GM23248 (cell line): Measurements from ENCODE around the gene CDK15. TPM values are rescaled to one million over a fixed set of nuclear protein-coding genes. Genes with fewer than 3 reads are reported as not detected.

Experiments used
- DNase-seq: peaks from one replicate; pipeline ENCODE4 v3.0.0-alpha.2; 2015
- H2AFZ ChIP-seq: fragments of 200-600 bp; sonication (generic); 2 replicates; pipeline ENCODE4 v1.6.1; 2016; ENCODE audit warnings: antibody characterized with exemption
- H3F3A ChIP-seq: fragments of 200-600 bp; sonication (generic); 2 replicates; pipeline ENCODE4 v1.6.1; 2016; ENCODE audit warnings: mild to moderate bottlenecking, antibody characterized with exemption, mixed run types; ENCODE audit not compliant: insufficient read depth
- H3K27ac ChIP-seq: fragments of 200-600 bp; sonication (generic); 2 replicates; pipeline ENCODE4 v1.5.1; 2016; ENCODE audit warnings: mild to moderate bottlenecking
- H3K27me3 ChIP-seq: fragments of 200-600 bp; sonication (generic); replicated peaks from 2 replicates; pipeline ENCODE4 v1.6.1; 2016; ENCODE audit warnings: mild to moderate bottlenecking; ENCODE audit not compliant: insufficient read depth
- H3K36me3 ChIP-seq: fragments of 200-600 bp; sonication (generic); 2 replicates; pipeline ENCODE4 v1.6.1; 2016; ENCODE audit warnings: low read depth, mild to moderate bottlenecking
- H3K4me1 ChIP-seq: fragments of 200-600 bp; sonication (generic); 2 replicates; pipeline ENCODE4 v1.6.1; 2016; ENCODE audit warnings: mild to moderate bottlenecking; ENCODE audit not compliant: insufficient read depth
- H3K4me2 ChIP-seq: fragments of 200-600 bp; sonication (generic); one replicate; pipeline ENCODE4 v1.6.1; 2016; ENCODE audit warnings: mild to moderate bottlenecking; ENCODE audit not compliant: unreplicated experiment
- H3K4me3 ChIP-seq: fragments of 200-600 bp; sonication (generic); 2 replicates; pipeline ENCODE4 v1.5.1; 2016; ENCODE audit warnings: mild to moderate bottlenecking
- H3K79me2 ChIP-seq: fragments of 200-600 bp; sonication (generic); 2 replicates; pipeline ENCODE4 v1.6.1; 2016; ENCODE audit warnings: mild to moderate bottlenecking; ENCODE audit not compliant: insufficient read depth
- H3K9ac ChIP-seq: fragments of 200-600 bp; sonication (generic); 2 replicates; pipeline ENCODE4 v1.6.1; 2016; ENCODE audit warnings: mild to moderate bottlenecking
- H3K9me2 ChIP-seq: fragments of 200-600 bp; sonication (generic); 2 replicates; pipeline ENCODE4 v1.6.1; 2016; ENCODE audit warnings: mixed run types, mild to moderate bottlenecking, moderate library complexity; ENCODE audit not compliant: insufficient read depth
- H3K9me3 ChIP-seq: fragments of 200-600 bp; sonication (generic); one replicate; pipeline ENCODE4 v1.6.1; 2017; ENCODE audit warnings: low read depth
- H4K20me1 ChIP-seq: fragments of 200-600 bp; sonication (generic); 2 replicates; pipeline ENCODE4 v1.6.0; 2016; ENCODE audit not compliant: insufficient read depth
- EZH2 ChIP-seq: fragments of 200-600 bp; sonication (generic); IDR thresholded peaks from 2 replicates; pipeline ENCODE4 v1.6.1; 2018; ENCODE audit warnings: antibody characterized with exemption, mild to moderate bottlenecking; ENCODE audit not compliant: insufficient read depth, poor library complexity, severe bottlenecking
- EZH2phosphoT487 ChIP-seq: fragments of 200-600 bp; sonication (generic); IDR thresholded peaks from 2 replicates; pipeline ENCODE4 v1.6.1; 2018; ENCODE audit warnings: antibody characterized with exemption, moderate library complexity, mild to moderate bottlenecking, low read depth; ENCODE audit not compliant: insufficient read depth
- whole genome bisulfite sequencing, 2 experiments: methylation state at CpG; one replicate each; pipeline ENCODE4 v1.1.6; 2015 to 2017; ENCODE audit warnings: low lambda C conversion rate in 2 of 2, low coverage in 1 of 2; ENCODE audit errors: missing lambda C conversion rate in 2 of 2; 5-methylcytosine and 5-hydroxymethylcytosine counted together
- in situ Hi-C: fragments of 300-500 bp; cut with MboI; formaldehyde crosslinking; loops from 2 replicates; pipeline ENCODE4 v1.15.0; 2020
- polyA plus RNA-seq: library from polyadenylated mRNA; unstranded; fragments of >200 nt; fragmentation: Nextera tagmentation; extraction: Ambion mirVana; gene quantifications from 2 replicates; pipeline ENCODE4 v1.2.1, GENCODE V29; 2016
- total RNA-seq: library from RNA; depleted of rRNA; stranded (reverse); fragments of >200 nt; shearing (Covaris generic); gene quantifications from 2 replicates; pipeline ENCODE4 v1.2.3, GENCODE V29; 2014

Gene CDK15
- total and polyA plus RNA-seq, 2 experiments from 2014 or later, result 0.88 to 1.3 TPM

DNA sequence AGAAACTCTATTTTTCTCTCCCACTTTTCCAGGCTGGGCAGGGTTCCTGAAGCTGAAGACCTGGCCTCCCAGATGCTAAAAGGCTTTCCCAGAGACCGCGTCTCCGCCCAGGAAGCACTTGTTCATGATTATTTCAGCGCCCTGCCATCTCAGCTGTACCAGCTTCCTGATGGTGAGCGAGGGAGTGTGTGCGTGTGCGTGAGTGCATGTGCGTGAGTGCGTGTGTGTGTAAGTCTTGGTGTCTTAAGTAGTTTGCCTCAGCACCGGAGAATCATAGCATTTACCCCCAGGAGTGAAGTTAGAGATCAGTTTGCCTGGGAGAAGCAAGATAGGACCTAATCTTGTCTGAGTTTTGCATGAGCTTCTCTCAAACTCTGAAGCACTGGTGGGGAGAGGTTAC, 73.7 kb downstream of the CDK15 start:
- Histone ChIP-seq H3K9me2 (no peaks in the 10 kb centered on the region), H3F3A (peaks cover 28% of the 10 kb centered on the region), H3K4me1 (peaks cover 33% of the 10 kb centered on the region), H2AFZ (no peak overlapping the region), H3K9ac (0 out of 2 replicates have a peak overlapping the region, but pooled peaks have one; percentile 30), H3K4me2 (peak overlapping the region; percentile 75), H3K27me3 (peaks cover 6% of the 10 kb centered on the region), H3K27ac (no peak overlapping the region), H3K79me2 (no peaks in the 10 kb centered on the region), H3K36me3 (no peaks in the 10 kb centered on the region), H3K9me3 (no peaks in the 10 kb centered on the region), H3K4me3 (no peak overlapping the region), H4K20me1 (no peaks in the 10 kb centered on the region)
- in situ Hi-C loops, result no loop called here
- 91 to 94% methylated on average over 10 of the region's 10 CpGs for WGBS, 2 experiments
- TF ChIP-seq EZH2phosphoT487 (no peak), EZH2 (no peak)
- DNase-seq, result no peak

DNA sequence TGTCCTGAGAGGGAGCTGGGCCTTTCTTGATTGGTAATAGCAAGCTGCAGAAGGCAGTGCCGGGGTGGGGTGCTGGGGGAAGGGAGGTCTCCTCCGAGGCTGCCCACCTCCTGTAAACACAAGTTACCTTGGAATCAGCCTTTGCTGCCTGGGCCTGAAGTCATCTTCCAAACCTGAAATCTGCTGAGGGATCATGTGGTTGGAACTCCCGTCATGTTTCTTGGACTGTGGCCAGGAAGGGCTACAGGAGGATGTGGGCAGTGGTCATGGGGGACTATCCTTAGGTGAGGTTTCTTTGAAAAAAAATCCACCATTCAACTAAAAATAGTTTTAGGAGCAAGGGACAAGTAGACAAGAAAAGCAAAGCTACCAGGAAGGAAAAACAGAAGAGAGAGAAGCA, 74.2 kb downstream of the CDK15 start:
- H3K27me3 ChIP-seq, result peaks cover 6% of the 10 kb centered on the region
- H4K20me1 ChIP-seq, result no peaks in the 10 kb centered on the region
- peak overlapping the region; percentile 49 for H3K27ac ChIP-seq
- peak; percentile 54 for DNase-seq
- H3K79me2 ChIP-seq, result no peaks in the 10 kb centered on the region
- peaks cover 33% of the 10 kb centered on the region for H3K4me1 ChIP-seq
- in situ Hi-C loops, result no loop called here
- peak overlapping the region; percentile 75 for H3K4me2 ChIP-seq
- H2AFZ ChIP-seq, result peak overlapping the region; percentile 57
- H3K9ac ChIP-seq, result peak overlapping the region; percentile 30; the same call in 1 of the 2 replicates
- H3F3A ChIP-seq, result peaks cover 28% of the 10 kb centered on the region
- TF ChIP-seq EZH2, result no peak
- TF ChIP-seq EZH2phosphoT487, result no peak
- no peaks in the 10 kb centered on the region for H3K9me3 ChIP-seq
- peak overlapping the region; percentile 45; the same call in 1 of the 2 replicates for H3K4me3 ChIP-seq
- WGBS, 2 experiments, result 48 to 51% methylated on average over 3 of the region's 3 CpGs
- H3K36me3 ChIP-seq, result no peaks in the 10 kb centered on the region
- no peaks in the 10 kb centered on the region for H3K9me2 ChIP-seq

DNA sequence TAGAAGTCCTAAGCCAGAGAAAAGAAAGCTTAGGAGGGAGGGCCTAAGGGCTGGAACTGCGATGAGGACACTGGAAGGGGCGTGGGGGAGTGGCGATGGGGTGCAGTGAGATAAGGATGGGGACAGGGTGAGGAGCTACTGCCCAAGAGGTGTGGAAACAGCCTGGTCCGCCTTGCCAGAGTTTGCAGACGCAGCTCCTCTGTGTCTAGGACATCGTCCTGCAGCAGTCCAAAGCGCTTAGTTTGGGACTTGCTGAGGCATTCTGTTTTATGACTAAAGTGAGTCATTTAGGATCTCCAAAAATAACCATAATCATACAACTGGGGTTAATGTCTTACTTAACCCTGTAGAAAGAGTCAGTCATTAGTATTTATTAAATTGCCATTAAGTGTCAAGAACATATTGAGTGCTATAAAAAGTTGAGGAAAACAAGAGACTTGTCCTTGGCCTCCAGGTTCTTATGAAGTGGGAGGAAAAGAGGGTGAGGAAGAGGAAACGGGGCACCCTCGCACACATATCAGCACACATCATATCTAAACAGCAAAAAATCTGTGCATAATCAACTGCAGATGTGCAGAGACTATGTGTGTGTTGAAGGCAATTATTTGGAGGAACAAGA, 74.8 kb downstream of the CDK15 start:
- peak; percentile 84 for DNase-seq
- H2AFZ ChIP-seq, result peak overlapping the region; percentile 57
- TF ChIP-seq EZH2phosphoT487 (0 out of 2 replicates have a peak, but pooled peaks have one; percentile 55), EZH2 (no peak)
- no peaks in the 10 kb centered on the region for H3K9me2 ChIP-seq
- H3K4me1 ChIP-seq, result peaks cover 33% of the 10 kb centered on the region
- peak overlapping the region; percentile 45; the same call in 1 of the 2 replicates for H3K4me3 ChIP-seq
- H3K36me3 ChIP-seq, result no peaks in the 10 kb centered on the region
- H3K4me2 ChIP-seq, result peak overlapping the region; percentile 75
- H3K9ac ChIP-seq, result peak overlapping the region; percentile 30; the same call in 1 of the 2 replicates
- 1 to 4% methylated on average over 9 of the region's 9 CpGs for WGBS, 2 experiments
- peak overlapping the region; percentile 49 for H3K27ac ChIP-seq
- no peaks in the 10 kb centered on the region for H4K20me1 ChIP-seq
- in situ Hi-C loops, result no loop called here
- H3K79me2 ChIP-seq, result no peaks in the 10 kb centered on the region
- H3K9me3 ChIP-seq, result no peaks in the 10 kb centered on the region
- H3K27me3 ChIP-seq, result peaks cover 6% of the 10 kb centered on the region
- peaks cover 28% of the 10 kb centered on the region for H3F3A ChIP-seq

DNA sequence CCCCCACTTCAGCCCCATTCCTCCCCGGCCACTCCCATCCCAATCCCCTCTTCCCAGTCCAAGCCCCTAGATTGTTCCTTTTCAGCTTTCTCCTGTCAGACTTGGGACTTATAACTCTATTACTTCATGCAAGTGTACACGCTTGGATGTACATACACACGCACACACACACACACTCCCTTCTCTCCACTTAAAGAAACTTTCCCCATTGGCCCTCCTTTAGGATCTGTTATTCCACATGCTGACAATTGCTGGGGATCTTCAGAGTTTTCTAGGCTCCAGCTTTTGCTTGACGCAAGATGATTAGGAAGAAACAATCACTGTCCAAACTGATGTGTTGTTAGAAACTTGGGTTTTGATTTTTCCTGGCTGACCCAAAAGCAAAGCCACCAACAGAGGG, 75.4 kb downstream of the CDK15 start:
- H3K79me2 ChIP-seq, result no peaks in the 10 kb centered on the region
- 66% methylated on average over 4 of the region's 4 CpGs for WGBS, 2 experiments
- H3K27ac ChIP-seq, result peak overlapping the region; percentile 49; the same call in 1 of the 2 replicates
- H4K20me1 ChIP-seq, result no peaks in the 10 kb centered on the region
- DNase-seq, result peak; percentile 41
- no peaks in the 10 kb centered on the region for H3K9me3 ChIP-seq
- TF ChIP-seq EZH2 (no peak), EZH2phosphoT487 (no peak)
- H3F3A ChIP-seq, result peaks cover 28% of the 10 kb centered on the region
- no peaks in the 10 kb centered on the region for H3K9me2 ChIP-seq
- H3K9ac ChIP-seq, result no peak overlapping the region
- peak overlapping the region; percentile 50; the same call in 1 of the 2 replicates for H3K4me3 ChIP-seq
- H2AFZ ChIP-seq, result no peak overlapping the region
- in situ Hi-C loops, result no loop called here
- H3K4me2 ChIP-seq, result peak overlapping the region; percentile 75
- H3K36me3 ChIP-seq, result no peaks in the 10 kb centered on the region
- H3K4me1 ChIP-seq, result peaks cover 36% of the 10 kb centered on the region
- H3K27me3 ChIP-seq, result peaks cover 6% of the 10 kb centered on the region
